Neutrophil (primary cell): ENCODE measurements around the gene CES3.

Experiments
- H3K27ac ChIP-seq: fragments of 200-600 bp; sonication (generic); 2 replicates; pipeline ENCODE4 v1.5.1; 2016; ENCODE audit warnings: mild to moderate bottlenecking, moderate library complexity
- H3K27me3 ChIP-seq: fragments of 200-600 bp; sonication (generic); 2 replicates; pipeline ENCODE4 v1.6.0; 2016; ENCODE audit warnings: mild to moderate bottlenecking
- H3K36me3 ChIP-seq: fragments of 200-600 bp; sonication (generic); 2 replicates; pipeline ENCODE4 v1.5.1; 2017
- H3K4me1 ChIP-seq, 2 experiments: fragments of 200-600 bp in 1 of 2; sonication (generic) in 1 of 2; 1 replicate in 1 of 2; 2 replicates in 1 of 2; pipeline versions ENCODE4 v1.5.1 to v1.6.1; 2013 to 2016; ENCODE audit warnings: low read depth in 1 of 2, low read length in 1 of 2, mild to moderate bottlenecking in 1 of 2, moderate library complexity in 1 of 2; ENCODE audit not compliant: control insufficient read depth in 1 of 2, insufficient read depth in 1 of 2
- H3K4me3 ChIP-seq, 2 experiments: fragments of 200-600 bp in 1 of 2; sonication (generic) in 1 of 2; 1 replicate in 1 of 2; 2 replicates in 1 of 2; pipeline ENCODE4 v1.5.1; 2013 to 2016; ENCODE audit warnings: low read depth in 1 of 2, low read length in 1 of 2, mild to moderate bottlenecking in 1 of 2, moderate library complexity in 1 of 2
- H3K9me3 ChIP-seq: fragments of 200-600 bp; sonication (generic); 2 replicates; pipeline ENCODE4 v1.5.1; 2016
- TF ChIP-seq, protein P1 (sequence below): fragments of 200-600 bp; sonication (generic); IDR thresholded peaks from 2 replicates; pipeline ENCODE4 v1.5.1; 2016; ENCODE audit warnings: antibody characterized with exemption

Gene CES3

DNA sequence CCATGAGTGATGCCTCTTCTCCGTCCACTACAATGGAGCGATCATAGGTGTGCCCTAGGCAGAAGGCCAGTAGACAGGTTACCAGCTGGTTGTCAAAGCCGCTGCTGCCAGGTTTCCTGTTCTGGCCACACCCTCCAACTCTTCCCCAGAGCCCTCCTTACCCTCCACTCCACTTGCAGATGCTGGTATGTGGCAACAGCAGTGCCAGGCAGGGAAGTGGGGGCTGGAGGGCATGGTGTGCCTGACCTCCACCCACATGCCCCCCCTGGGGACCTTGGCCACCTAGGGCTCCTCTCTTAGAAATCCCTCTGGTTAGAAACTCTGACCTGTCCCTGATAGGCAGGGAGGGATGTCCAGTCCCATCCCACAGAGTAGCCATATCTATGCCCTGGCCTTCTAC is 37.2 kb upstream of the CES3 start:
- H3K4me1 ChIP-seq, result peaks cover 0 to 10% of the 10 kb centered on the region in 2 experiments
- no peaks in the 10 kb centered on the region for H3K36me3 ChIP-seq
- no peaks in the 10 kb centered on the region for H3K9me3 ChIP-seq
- H3K27ac ChIP-seq, result no peak overlapping the region
- TF ChIP-seq, protein P1, sequence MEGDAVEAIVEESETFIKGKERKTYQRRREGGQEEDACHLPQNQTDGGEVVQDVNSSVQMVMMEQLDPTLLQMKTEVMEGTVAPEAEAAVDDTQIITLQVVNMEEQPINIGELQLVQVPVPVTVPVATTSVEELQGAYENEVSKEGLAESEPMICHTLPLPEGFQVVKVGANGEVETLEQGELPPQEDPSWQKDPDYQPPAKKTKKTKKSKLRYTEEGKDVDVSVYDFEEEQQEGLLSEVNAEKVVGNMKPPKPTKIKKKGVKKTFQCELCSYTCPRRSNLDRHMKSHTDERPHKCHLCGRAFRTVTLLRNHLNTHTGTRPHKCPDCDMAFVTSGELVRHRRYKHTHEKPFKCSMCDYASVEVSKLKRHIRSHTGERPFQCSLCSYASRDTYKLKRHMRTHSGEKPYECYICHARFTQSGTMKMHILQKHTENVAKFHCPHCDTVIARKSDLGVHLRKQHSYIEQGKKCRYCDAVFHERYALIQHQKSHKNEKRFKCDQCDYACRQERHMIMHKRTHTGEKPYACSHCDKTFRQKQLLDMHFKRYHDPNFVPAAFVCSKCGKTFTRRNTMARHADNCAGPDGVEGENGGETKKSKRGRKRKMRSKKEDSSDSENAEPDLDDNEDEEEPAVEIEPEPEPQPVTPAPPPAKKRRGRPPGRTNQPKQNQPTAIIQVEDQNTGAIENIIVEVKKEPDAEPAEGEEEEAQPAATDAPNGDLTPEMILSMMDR, result no peak
- H3K27me3 ChIP-seq, result peaks cover 88% of the 10 kb centered on the region
- no peak overlapping the region for H3K4me3 ChIP-seq

GRCh38 chr16:66924527-66925321 is 36.3 kb upstream of the CES3 start:
- H3K4me3 ChIP-seq, result peak overlapping the region; percentile 17 to 36
- no peaks in the 10 kb centered on the region for H3K9me3 ChIP-seq
- TF ChIP-seq, protein P1, result no peak
- no peak overlapping the region for H3K27ac ChIP-seq
- H3K27me3 ChIP-seq, result peaks cover 82% of the 10 kb centered on the region
- H3K36me3 ChIP-seq, result no peaks in the 10 kb centered on the region
- peaks cover 0 to 10% of the 10 kb centered on the region in 2 experiments for H3K4me1 ChIP-seq

DNA sequence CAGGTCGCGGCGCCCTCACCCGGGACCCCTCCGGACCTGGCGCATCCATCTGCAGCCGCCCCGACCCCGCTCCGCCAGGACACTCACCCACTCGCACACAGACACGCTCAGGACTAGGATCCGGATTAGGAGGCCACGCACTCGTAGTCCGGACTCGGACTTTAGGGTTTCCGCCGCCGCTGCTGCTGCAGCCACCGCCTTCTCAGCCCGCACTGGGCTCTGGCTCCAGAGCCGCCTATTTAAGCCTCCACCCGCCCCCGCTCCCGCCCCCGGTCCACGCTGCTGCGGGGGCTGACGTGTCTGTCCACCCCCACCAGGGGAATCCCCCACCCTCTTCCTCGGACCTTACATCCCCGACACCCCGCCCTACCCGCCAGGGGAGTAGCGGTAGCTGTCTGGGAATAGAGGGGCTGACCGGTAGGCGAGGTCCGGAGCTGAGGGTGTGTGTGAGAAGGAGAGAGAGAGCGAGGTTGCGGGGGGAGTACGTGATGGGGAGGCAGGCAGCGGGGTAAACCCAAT is 35.7 kb upstream of the CES3 start, which contains the start of gene RRAD:
Gene RRAD, minus strand, starts transcription at position 214 of the 519 bp plus-strand sequence. CDS start 356 bp downstream, outside the sequence.
- Histone ChIP-seq H3K27ac (no peak within 1 kb of the TSS), H3K9me3 (no peaks in the 10 kb centered on the region), H3K4me3 (peak within 1 kb of the TSS; percentile 17 to 36), H3K36me3 (no peaks in the 10 kb centered on the region), H3K27me3 (peaks cover 75% of the 10 kb centered on the region), H3K4me1 (peaks cover 0 to 10% of the 10 kb centered on the region in 2 experiments)
- TF ChIP-seq, protein P1, result no peak

GRCh38 chr16:66926171-66926947 is 34.7 kb upstream of the CES3 start:
- no peak overlapping the region for H3K27ac ChIP-seq
- H3K9me3 ChIP-seq, result no peaks in the 10 kb centered on the region
- TF ChIP-seq, protein P1, result no peak
- H3K27me3 ChIP-seq, result peaks cover 65% of the 10 kb centered on the region
- H3K36me3 ChIP-seq, result no peaks in the 10 kb centered on the region
- H3K4me3 ChIP-seq, result no peak overlapping the region
- peaks cover 0 to 10% of the 10 kb centered on the region in 2 experiments for H3K4me1 ChIP-seq

GRCh38 chr16:66926961-66927436 is 34.1 kb upstream of the CES3 start:
- Histone ChIP-seq H3K36me3 (peaks cover 3% of the 10 kb centered on the region), H3K9me3 (no peaks in the 10 kb centered on the region), H3K4me1 (peaks cover 0 to 10% of the 10 kb centered on the region in 2 experiments), H3K27me3 (peaks cover 59% of the 10 kb centered on the region), H3K27ac (no peak overlapping the region), H3K4me3 (no peak overlapping the region)
- TF ChIP-seq, protein P1, result no peak
